Stimulated activated CD4-positive, alpha-beta T cell treated with anti-CD3 and anti-CD28 coated beads, TNF-alpha, amount 100 ng/mL, for 48 hours (primary cell): ENCODE data around the gene ARF6.

Experiments
- DNase-seq, 3 donors: peaks; one replicate each; pipeline ENCODE4 v3.0.0-alpha.2; 2020; ENCODE audit warnings: low read depth in 3 of 3

ARF6 gene

GRCh38 chr14:49940808-49941421 is 48.0 kb downstream of the ARF6 start:
- no peak for DNase-seq

- DNase-seq: no peak
Measured at GRCh38 chr14:49942090-49942489, 49.2 kb downstream of the ARF6 start.

DNA sequence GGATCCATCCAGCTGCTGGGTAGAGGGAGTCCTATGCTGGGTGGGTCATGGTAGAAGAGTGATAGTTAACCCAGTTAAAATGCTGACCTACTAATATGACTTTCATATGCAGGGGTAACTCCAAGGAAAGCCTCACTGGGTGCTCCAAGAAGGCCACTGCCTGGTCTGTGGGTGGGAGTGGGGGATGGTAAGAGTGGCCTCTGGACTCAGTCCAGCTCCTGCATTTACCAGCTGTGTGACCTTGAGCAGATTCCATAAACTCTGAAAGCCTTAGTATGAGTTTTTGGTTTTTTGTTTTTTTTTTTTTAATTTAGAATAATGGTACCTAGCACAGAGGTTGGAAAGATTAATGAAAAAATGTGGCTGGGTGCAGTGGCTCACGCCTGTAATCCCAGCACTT is 51.6 kb downstream of the ARF6 start:
- no peak for DNase-seq

GRCh38 chr14:49945448-49946319 is 52.8 kb downstream of the ARF6 start:
- DNase-seq: no peak
